PC-9 (cell line): ENCODE results near the gene CTNNAL1.

Experiments
- EZH2 ChIP-seq: fragments of 200-600 bp; sonication (generic); IDR thresholded peaks from 2 replicates; pipeline ENCODE4 v1.8.0; 2017; ENCODE audit warnings: antibody characterized with exemption, low read depth
- TF ChIP-seq, protein P1 (sequence below): fragments of 200-600 bp; sonication (generic); conservative IDR thresholded peaks from 2 replicates; pipeline ENCODE4 v1.6.1; 2017; ENCODE audit warnings: mixed run types, antibody characterized with exemption, mild to moderate bottlenecking, moderate library complexity

DNA sequence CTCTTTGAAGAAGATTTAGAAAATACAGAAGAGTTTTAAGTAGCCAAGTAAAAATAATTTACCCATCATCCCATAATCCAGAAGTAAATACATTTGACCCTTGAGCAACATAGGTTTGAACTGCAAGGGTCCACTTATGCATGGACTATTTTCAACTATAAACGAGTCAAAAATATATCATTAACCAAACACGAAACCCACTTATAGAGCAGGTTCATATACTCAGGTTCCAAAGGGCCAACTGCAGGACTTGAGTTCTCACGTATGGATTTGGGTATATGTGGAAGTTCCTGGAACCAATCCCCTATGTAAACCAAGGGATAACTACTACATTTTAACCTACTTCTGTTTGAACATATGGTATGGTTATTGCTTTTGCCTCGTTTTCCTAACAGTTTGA lies 73.3 kb downstream of the CTNNAL1 start:
- TF ChIP-seq, protein P1, sequence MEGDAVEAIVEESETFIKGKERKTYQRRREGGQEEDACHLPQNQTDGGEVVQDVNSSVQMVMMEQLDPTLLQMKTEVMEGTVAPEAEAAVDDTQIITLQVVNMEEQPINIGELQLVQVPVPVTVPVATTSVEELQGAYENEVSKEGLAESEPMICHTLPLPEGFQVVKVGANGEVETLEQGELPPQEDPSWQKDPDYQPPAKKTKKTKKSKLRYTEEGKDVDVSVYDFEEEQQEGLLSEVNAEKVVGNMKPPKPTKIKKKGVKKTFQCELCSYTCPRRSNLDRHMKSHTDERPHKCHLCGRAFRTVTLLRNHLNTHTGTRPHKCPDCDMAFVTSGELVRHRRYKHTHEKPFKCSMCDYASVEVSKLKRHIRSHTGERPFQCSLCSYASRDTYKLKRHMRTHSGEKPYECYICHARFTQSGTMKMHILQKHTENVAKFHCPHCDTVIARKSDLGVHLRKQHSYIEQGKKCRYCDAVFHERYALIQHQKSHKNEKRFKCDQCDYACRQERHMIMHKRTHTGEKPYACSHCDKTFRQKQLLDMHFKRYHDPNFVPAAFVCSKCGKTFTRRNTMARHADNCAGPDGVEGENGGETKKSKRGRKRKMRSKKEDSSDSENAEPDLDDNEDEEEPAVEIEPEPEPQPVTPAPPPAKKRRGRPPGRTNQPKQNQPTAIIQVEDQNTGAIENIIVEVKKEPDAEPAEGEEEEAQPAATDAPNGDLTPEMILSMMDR = no peak
- no peak for TF ChIP-seq EZH2
